HCT116 (cell line): ENCODE results near the gene SPSB2. TPM values are rescaled to one million over a fixed set of nuclear protein-coding genes. Genes with fewer than 3 reads are reported as not detected.

Experiments
- ATAC-seq: fragments of 200-7000 bp; cut with Tn5 transposase; 2 replicates; pipeline ENCODE4 v1.9.1; 2020; ENCODE audit warnings: mild to moderate bottlenecking, moderate library complexity
- BruUV-seq: library from RNA; stranded (reverse); fragments of 400-500 nt; replicated peaks from 2 replicates; lab custom pipeline; 2021; lab: Mats Ljungman, UMichigan
- CTCF ChIA-PET: fragments of 300-600 bp; sonication (Branson Sonifier 250); formaldehyde crosslinking; loops from one replicate; lab custom pipeline; 2021; ENCODE audit warnings: antibody characterized with exemption; lab: Charles Lee
- POLR2A ChIA-PET: fragments of 300-600, 350-600 bp; sonication (Branson Sonifier 250); formaldehyde crosslinking; loops from one replicate; lab custom pipeline; 2021; ENCODE audit warnings: antibody characterized with exemption; lab: Charles Lee
- RAD21 ChIA-PET, 2 experiments: fragments of 300-600 bp; sonication (Branson Sonifier 250); formaldehyde crosslinking; loops; one replicate each; lab custom pipeline; 2023; ENCODE audit warnings: low total read pairs in 2 of 2; ENCODE audit not compliant: uncharacterized antibody in 2 of 2, unreplicated experiment in 2 of 2, low non-redundant PET in 1 of 2; lab: Charles Lee
- DNase-seq: peaks from one replicate; pipeline ENCODE4 v3.0.0-alpha.2; 2010; ENCODE audit warnings: low read depth, low spot score
- H2AFZ ChIP-seq: fragments of 200-600 bp; shearing (Covaris generic), sonication (generic); 2 replicates; pipeline ENCODE4 v1.6.1; 2017; ENCODE audit warnings: low read depth, mixed run types, mixed read lengths, antibody characterized with exemption, low read length; ENCODE audit not compliant: poor library complexity, severe bottlenecking
- H3K27ac ChIP-seq: 2 replicates; pipeline ENCODE4 v1.5.1; 2012; ENCODE audit warnings: low read depth, low read length
- H3K27me3 ChIP-seq: fragments of 200-600 bp; sonication (generic); 2 replicates; pipeline ENCODE4 v1.6.1; 2016; ENCODE audit warnings: mixed run types, low read length, mixed read lengths; ENCODE audit not compliant: insufficient read depth
- H3K36me3 ChIP-seq, 2 experiments: fragments of 200-500 bp in 1 of 2; fragments of 200-600 bp in 1 of 2; sonication (Bioruptor generic) in 1 of 2; sonication (generic) in 1 of 2; 2 replicates each; pipeline versions ENCODE4 v1.5.1 to v1.6.1; 2014 to 2016; ENCODE audit warnings: low read length in 2 of 2, inconsistent platforms in 1 of 2, mixed read lengths in 1 of 2, mixed run types in 1 of 2; ENCODE audit not compliant: insufficient read depth in 2 of 2, control insufficient read depth in 1 of 2
- H3K4me1 ChIP-seq, 2 experiments: fragments of 200-600 bp in 1 of 2; sonication (generic) in 1 of 2; 2 replicates each; pipeline versions ENCODE4 v1.5.1 to v1.6.1; 2012 to 2017; ENCODE audit warnings: low read length in 2 of 2, inconsistent platforms in 1 of 2, mild to moderate bottlenecking in 1 of 2, mixed read lengths in 1 of 2, mixed run types in 1 of 2, moderate library complexity in 1 of 2; ENCODE audit not compliant: insufficient read depth in 2 of 2, control insufficient read depth in 1 of 2
- H3K4me2 ChIP-seq: fragments of 200-600 bp; sonication (generic); 2 replicates; pipeline ENCODE4 v1.6.1; 2017; ENCODE audit warnings: mixed run types, low read length, mixed read lengths
- H3K4me3 ChIP-seq, 2 experiments: fragments of 200-600 bp in 1 of 2; sonication (generic) in 1 of 2; replicated peaks in 1 of 2; 2 replicates each; pipeline ENCODE4 v1.5.1; 2011 to 2016; ENCODE audit warnings: low read length in 2 of 2, control low read depth in 1 of 2, low read depth in 1 of 2, mild to moderate bottlenecking in 1 of 2, mixed read lengths in 1 of 2, mixed run types in 1 of 2
- H3K79me2 ChIP-seq: fragments of 200-600 bp; sonication (generic); 2 replicates; pipeline ENCODE4 v1.6.1; 2017; ENCODE audit warnings: mild to moderate bottlenecking, mixed run types, low read length, moderate library complexity, mixed read lengths; ENCODE audit not compliant: insufficient read depth
- H3K9ac ChIP-seq: fragments of 200-600 bp; sonication (generic); 2 replicates; pipeline ENCODE4 v1.6.1; 2016; ENCODE audit warnings: low read length, mixed read lengths
- H3K9me2 ChIP-seq: fragments of 200-600 bp; sonication (generic), shearing (Covaris generic); 2 replicates; pipeline ENCODE4 v1.6.1; 2017; ENCODE audit warnings: mixed run types, mild to moderate bottlenecking, moderate library complexity; ENCODE audit not compliant: insufficient read depth
- H3K9me3 ChIP-seq, 2 experiments: fragments of 200-500 bp in 1 of 2; fragments of 200-600 bp in 1 of 2; sonication (Bioruptor generic) in 1 of 2; sonication (generic) in 1 of 2; 2 replicates each; pipeline ENCODE4 v1.6.1; 2014 to 2017; ENCODE audit warnings: low read length in 2 of 2, mixed read lengths in 2 of 2, inconsistent platforms in 1 of 2, low read depth in 1 of 2, mild to moderate bottlenecking in 1 of 2, mixed run types in 1 of 2, moderate library complexity in 1 of 2; ENCODE audit not compliant: control insufficient read depth in 1 of 2, insufficient read depth in 1 of 2
- H4K20me1 ChIP-seq: fragments of 200-600 bp; sonication (generic), shearing (Covaris generic); 2 replicates; pipeline ENCODE4 v1.6.1; 2017; ENCODE audit warnings: mixed run types, mild to moderate bottlenecking, moderate library complexity; ENCODE audit not compliant: insufficient read depth
- CEBPB ChIP-seq: IDR thresholded peaks from 2 replicates; pipeline ENCODE4 v1.6.1; 2012; ENCODE audit warnings: low read depth
- EGR1 ChIP-seq: IDR thresholded peaks from 2 replicates; pipeline ENCODE4 v1.6.1; 2012; ENCODE audit warnings: low read depth
- ELF1 ChIP-seq: IDR thresholded peaks from 2 replicates; pipeline ENCODE4 v1.6.1; 2012; ENCODE audit warnings: low read depth, borderline replicate concordance
- EZH2 ChIP-seq: fragments of 200-600 bp; sonication (generic); IDR thresholded peaks from 2 replicates; pipeline ENCODE4 v1.6.1; 2017; ENCODE audit warnings: antibody characterized with exemption, mixed run types
- EZH2phosphoT487 ChIP-seq: fragments of 200-600 bp; IDR thresholded peaks from 2 replicates; pipeline ENCODE4 v1.6.1; 2018; ENCODE audit warnings: antibody characterized with exemption, borderline replicate concordance
- FOSL1 ChIP-seq: IDR thresholded peaks from 2 replicates; pipeline ENCODE4 v1.6.1; 2012; ENCODE audit warnings: low read depth
- JUND ChIP-seq: IDR thresholded peaks from 2 replicates; pipeline ENCODE4 v1.6.1; 2012
- POLR2A ChIP-seq: IDR thresholded peaks from 2 replicates; pipeline ENCODE4 v1.7.0; 2011; ENCODE audit warnings: borderline replicate concordance; ENCODE audit not compliant: insufficient read depth, insufficient read length; ENCODE audit errors: extremely low read depth
- POLR2AphosphoS5 ChIP-seq: IDR thresholded peaks from 2 replicates; pipeline ENCODE4 v1.6.1; 2011; ENCODE audit warnings: mild to moderate bottlenecking, low read depth, low read length, moderate library complexity
- RAD21 ChIP-seq: IDR thresholded peaks from 2 replicates; pipeline ENCODE4 v1.6.1; 2012; ENCODE audit warnings: low read depth, mild to moderate bottlenecking
- SIN3A ChIP-seq: IDR thresholded peaks from 2 replicates; pipeline ENCODE4 v1.6.1; 2012; ENCODE audit warnings: low read depth
- SP1 ChIP-seq: IDR thresholded peaks from 2 replicates; pipeline ENCODE4 v1.6.1; 2012; ENCODE audit warnings: low read depth
- SRF ChIP-seq: IDR thresholded peaks from 2 replicates; pipeline ENCODE4 v1.6.1; 2012; ENCODE audit warnings: low read depth
- YY1 ChIP-seq: IDR thresholded peaks from 2 replicates; pipeline ENCODE4 v1.6.1; 2011; ENCODE audit warnings: low read length, low read depth, moderate library complexity, mild to moderate bottlenecking; ENCODE audit not compliant: insufficient replicate concordance; ENCODE audit errors: extremely low read depth
- intact Hi-C: fragments of 100-400 bp; cut with micrococcal nuclease; formaldehyde crosslinking; loops from 2 replicates; pipeline ENCODE4 v1.10.0; 2022
- total RNA-seq: library from RNA; stranded (reverse); gene quantifications from one replicate; pipeline ENCODE4 v1.2.1, GENCODE V29; 2021; ENCODE audit not compliant: unreplicated experiment
- TF ChIP-seq, protein P1 (sequence below): IDR thresholded peaks from 2 replicates; pipeline ENCODE4 v1.6.1; 2011; ENCODE audit warnings: mild to moderate bottlenecking, low read length, moderate library complexity; ENCODE audit not compliant: insufficient replicate concordance; ENCODE audit errors: extremely low read depth
- TF ChIP-seq, protein P2 (sequence below): IDR thresholded peaks from 2 replicates; pipeline ENCODE4 v1.6.1; 2012
- TF ChIP-seq, protein P3 (sequence below), 3 experiments: fragments of 200-600 bp in 1 of 3; sonication (generic) in 1 of 3; IDR thresholded peaks in 2 of 3; conservative IDR thresholded peaks in 1 of 3; 2 replicates each; pipeline ENCODE4 v1.5.1; 2012 to 2017; ENCODE audit warnings: low read depth in 2 of 3, low read length in 2 of 3, antibody characterized with exemption in 1 of 3, borderline replicate concordance in 1 of 3, control low read depth in 1 of 3, mild to moderate bottlenecking in 1 of 3, mixed read lengths in 1 of 3, mixed run types in 1 of 3, moderate library complexity in 1 of 3; ENCODE audit not compliant: insufficient read depth in 1 of 3

Gene SPSB2
- total RNA-seq, 1 experiment from 2014 or later = 10.0 TPM

DNA sequence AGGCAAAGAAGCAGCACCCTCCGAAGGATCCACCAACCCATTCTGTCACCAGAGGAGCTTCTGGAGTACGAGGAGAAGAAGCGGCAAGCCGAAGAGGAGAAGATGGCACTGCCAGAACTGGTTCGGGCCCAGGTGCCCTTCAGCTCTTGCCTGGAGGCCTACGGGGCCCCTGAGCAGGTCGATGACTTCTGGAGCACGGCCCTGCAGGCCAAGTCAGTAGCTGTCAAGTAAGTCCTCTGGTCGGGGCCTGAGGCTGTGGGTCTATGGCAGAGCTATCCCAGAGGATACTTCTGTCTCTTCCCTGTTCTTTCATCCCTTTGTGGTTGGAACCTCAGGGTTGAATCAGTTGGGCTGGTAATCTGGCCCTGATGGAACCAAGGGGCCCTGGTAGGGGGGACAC is 11.7 kb downstream of the SPSB2 start:
- H4K20me1 ChIP-seq = no peaks in the 10 kb centered on the region
- RAD21 ChIA-PET = no interaction called here
- no TSS peak for BruUV-seq
- TF ChIP-seq POLR2AphosphoS5 (no peak), EZH2phosphoT487 (no peak), EZH2 (no peak), YY1 (no peak), RAD21 (no peak), FOSL1 (no peak), EGR1 (no peak), CEBPB (no peak), SP1 (no peak), POLR2A (no peak), ELF1 (no peak), SIN3A (no peak), SRF (no peak), JUND (no peak)
- TF ChIP-seq, protein P1, sequence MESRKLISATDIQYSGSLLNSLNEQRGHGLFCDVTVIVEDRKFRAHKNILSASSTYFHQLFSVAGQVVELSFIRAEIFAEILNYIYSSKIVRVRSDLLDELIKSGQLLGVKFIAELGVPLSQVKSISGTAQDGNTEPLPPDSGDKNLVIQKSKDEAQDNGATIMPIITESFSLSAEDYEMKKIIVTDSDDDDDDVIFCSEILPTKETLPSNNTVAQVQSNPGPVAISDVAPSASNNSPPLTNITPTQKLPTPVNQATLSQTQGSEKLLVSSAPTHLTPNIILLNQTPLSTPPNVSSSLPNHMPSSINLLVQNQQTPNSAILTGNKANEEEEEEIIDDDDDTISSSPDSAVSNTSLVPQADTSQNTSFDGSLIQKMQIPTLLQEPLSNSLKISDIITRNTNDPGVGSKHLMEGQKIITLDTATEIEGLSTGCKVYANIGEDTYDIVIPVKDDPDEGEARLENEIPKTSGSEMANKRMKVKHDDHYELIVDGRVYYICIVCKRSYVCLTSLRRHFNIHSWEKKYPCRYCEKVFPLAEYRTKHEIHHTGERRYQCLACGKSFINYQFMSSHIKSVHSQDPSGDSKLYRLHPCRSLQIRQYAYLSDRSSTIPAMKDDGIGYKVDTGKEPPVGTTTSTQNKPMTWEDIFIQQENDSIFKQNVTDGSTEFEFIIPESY = no peak
- TF ChIP-seq, protein P2, sequence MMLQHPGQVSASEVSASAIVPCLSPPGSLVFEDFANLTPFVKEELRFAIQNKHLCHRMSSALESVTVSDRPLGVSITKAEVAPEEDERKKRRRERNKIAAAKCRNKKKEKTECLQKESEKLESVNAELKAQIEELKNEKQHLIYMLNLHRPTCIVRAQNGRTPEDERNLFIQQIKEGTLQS = no peak
- TF ChIP-seq, protein P3, sequence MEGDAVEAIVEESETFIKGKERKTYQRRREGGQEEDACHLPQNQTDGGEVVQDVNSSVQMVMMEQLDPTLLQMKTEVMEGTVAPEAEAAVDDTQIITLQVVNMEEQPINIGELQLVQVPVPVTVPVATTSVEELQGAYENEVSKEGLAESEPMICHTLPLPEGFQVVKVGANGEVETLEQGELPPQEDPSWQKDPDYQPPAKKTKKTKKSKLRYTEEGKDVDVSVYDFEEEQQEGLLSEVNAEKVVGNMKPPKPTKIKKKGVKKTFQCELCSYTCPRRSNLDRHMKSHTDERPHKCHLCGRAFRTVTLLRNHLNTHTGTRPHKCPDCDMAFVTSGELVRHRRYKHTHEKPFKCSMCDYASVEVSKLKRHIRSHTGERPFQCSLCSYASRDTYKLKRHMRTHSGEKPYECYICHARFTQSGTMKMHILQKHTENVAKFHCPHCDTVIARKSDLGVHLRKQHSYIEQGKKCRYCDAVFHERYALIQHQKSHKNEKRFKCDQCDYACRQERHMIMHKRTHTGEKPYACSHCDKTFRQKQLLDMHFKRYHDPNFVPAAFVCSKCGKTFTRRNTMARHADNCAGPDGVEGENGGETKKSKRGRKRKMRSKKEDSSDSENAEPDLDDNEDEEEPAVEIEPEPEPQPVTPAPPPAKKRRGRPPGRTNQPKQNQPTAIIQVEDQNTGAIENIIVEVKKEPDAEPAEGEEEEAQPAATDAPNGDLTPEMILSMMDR (IDR thresholded peaks at IDR 0.05 in 2 of 3, conservative IDR thresholded peaks at IDR 0.05 in 1 of 3; ENCODE audit: borderline replicate concordance in 1 of 3, insufficient read depth in 1 of 3, low read depth in 2 of 3, low read length in 2 of 3) = no peak
- H3K4me3 ChIP-seq = no peak overlapping the region
- peaks cover 8 to 10% of the 10 kb centered on the region in 2 experiments for H3K4me1 ChIP-seq
- intact Hi-C loops = no loop called here
- H3K27ac ChIP-seq = no peak overlapping the region
- H3K27me3 ChIP-seq = no peaks in the 10 kb centered on the region
- H3K4me2 ChIP-seq = no peak overlapping the region
- no peaks in the 10 kb centered on the region for H3K9me3 ChIP-seq
- H2AFZ ChIP-seq = no peak overlapping the region
- H3K36me3 ChIP-seq = peaks cover 56 to 64% of the 10 kb centered on the region in 2 experiments
- H3K9me2 ChIP-seq = no peaks in the 10 kb centered on the region
- no peak for DNase-seq
- CTCF ChIA-PET = interaction anchor here (0.7 to 1.0 kb wide), 2 partner anchors 8 to 11 kb away, joined by 3 read pairs; no protein-coding TSS in a partner anchor
- POLR2A ChIA-PET = interaction anchor here (0.9 kb wide), 1 partner anchor 9 kb away, joined by 4 read pairs; the partner anchor contains the start of gene USP5
- ATAC-seq = no peak
- no peak overlapping the region for H3K9ac ChIP-seq
- no peaks in the 10 kb centered on the region; the same call in 1 of the 2 replicates for H3K79me2 ChIP-seq
